ENCODE results near the gene LDB3.

GRCh38 chr10:86662186-86663045, 5.9 kb upstream of the LDB3 start:
- TF ChIP-seq FOXK2 (IDR thresholded peaks at IDR 0.05) (no peak), ELF4 (IDR thresholded peaks at IDR 0.05) (no peak), SUZ12 (IDR thresholded peaks at IDR 0.05) (no peak)

Measured in HEK293T (cell line).